Activated CD4-positive, alpha-beta T cell treated with anti-CD3 and anti-CD28 coated beads for 36 hours (primary cell): Measurements from ENCODE around the gene HS3ST6. TPM values are rescaled to one million over a fixed set of nuclear protein-coding genes. Genes with fewer than 3 reads are reported as not detected.
"Not testable (repeated sequence)": the region's sequence is repeated elsewhere in the genome, so short reads cannot be mapped to it uniquely, and the experiment has no call there.

Source experiments
- ATAC-seq: fragments of 200-7000 bp; cut with Tn5 transposase; one replicate; pipeline ENCODE4 v1.10.0; 2021; ENCODE audit warnings: mild to moderate bottlenecking, moderate library complexity
- CTCF ChIA-PET: fragments of 350-600 bp; sonication (Branson Sonifier 250); formaldehyde crosslinking; loops from one replicate; lab custom pipeline; 2021; ENCODE audit warnings: antibody characterized with exemption; lab: Charles Lee
- POLR2A ChIA-PET: fragments of 350-600 bp; sonication (Branson Sonifier 250); formaldehyde crosslinking; loops from one replicate; lab custom pipeline; 2021; ENCODE audit warnings: antibody characterized with exemption, inconsistent platforms; lab: Charles Lee
- DNase-seq: peaks from one replicate; pipeline ENCODE4 v3.0.0-alpha.2; 2020
- H3K27ac Mint-ChIP-seq: one replicate; pipeline ENCODE4 v1.8.0; 2021; ENCODE audit warnings: mixed read lengths
- H3K27me3 Mint-ChIP-seq: one replicate; pipeline ENCODE4 v1.8.0; 2021; ENCODE audit warnings: mixed read lengths
- H3K36me3 Mint-ChIP-seq: one replicate; pipeline ENCODE4 v1.8.0; 2021; ENCODE audit warnings: low read depth, mixed read lengths
- H3K4me1 Mint-ChIP-seq: one replicate; pipeline ENCODE4 v1.8.0; 2021; ENCODE audit warnings: mixed read lengths
- H3K4me3 Mint-ChIP-seq: one replicate; pipeline ENCODE4 v1.8.0; 2021; ENCODE audit warnings: mild to moderate bottlenecking, moderate library complexity, mixed read lengths
- H3K9me3 Mint-ChIP-seq: one replicate; pipeline ENCODE4 v1.8.0; 2021; ENCODE audit warnings: low read depth, mixed read lengths
- intact Hi-C, 2 experiments: fragments of 100-400 bp; cut with DNase I in 1 of 2; cut with micrococcal nuclease in 1 of 2; formaldehyde crosslinking; loops; one replicate each; pipeline versions ENCODE4 v1.14.2 to v1.15.1; 2022 to 2024; cut with DNase I, micrococcal nuclease
- total RNA-seq, 2 experiments: library from RNA; stranded (reverse); gene quantifications; one replicate each; pipeline ENCODE4 v1.2.3, GENCODE V29; 2021

HS3ST6 gene
- total RNA-seq, 2 experiments from 2014 or later, result not detected

- intact Hi-C loops, result loop anchor here in 1 of 2 experiments (2.0 to 5.0 kb wide), 2 partner anchors 46 to 194 kb away; partner anchors contain the start of genes TRAF7 and ZNF598
- DNase-seq (peak; percentile 70), ATAC-seq (peak; percentile 13)
- no peaks in the 10 kb centered on the region for H3K9me3 Mint-ChIP-seq
- H3K4me3 Mint-ChIP-seq, result peak overlapping the region; percentile 96
- ChIA-PET POLR2A (interaction anchor here (0.5 to 2.5 kb wide), 7 partner anchors 9 to 904 kb away, joined by 3 to 14 read pairs (median 4); partner anchors contain the start of genes MSRB1, NOXO1, TBL3 and TRAF7), CTCF (interaction anchor here (1.5 kb wide), 1 partner anchor 10 kb away, joined by 8 read pairs; the partner anchor contains the start of gene TBL3)
- H3K27ac Mint-ChIP-seq, result peak overlapping the region; percentile 95
- H3K36me3 Mint-ChIP-seq, result peaks cover 49% of the 10 kb centered on the region
- H3K27me3 Mint-ChIP-seq, result no peaks in the 10 kb centered on the region
- peaks cover 37% of the 10 kb centered on the region for H3K4me1 Mint-ChIP-seq
These were observed 42.7 kb upstream of the HS3ST6 start for GRCh38 chr16:1960665-1961630.

GRCh38 chr16:1959269-1960039 is 41.2 kb upstream of the HS3ST6 start, which contains the start of gene NDUFB10:
TSS of gene NDUFB10 (plus strand) at chr16:1959538. CDS start at chr16:1959625, 87 bp downstream.
- ATAC-seq, result peak; percentile 77
- DNase-seq, result peak; percentile 96
- H3K9me3 Mint-ChIP-seq, result no peaks in the 10 kb centered on the region
- no peaks in the 10 kb centered on the region for H3K27me3 Mint-ChIP-seq
- intact Hi-C loops, result loop anchor here (1.0 to 5.0 kb wide), 8 partner anchors 16 to 1291 kb away; partner anchors contain the start of genes MSRB1 (in 2 of the 2), TRAF7 (in 2 of the 2), EME2 (in 1 of the 2) and MRPS34 (in 1 of the 2)
- ChIA-PET POLR2A (interaction anchor here (1.4 to 2.5 kb wide), 2 partner anchors 12 to 196 kb away, joined by 5 to 14 read pairs; partner anchors contain the start of genes TBL3 and TRAF7), CTCF (interaction anchor here (0.6 kb wide), 1 partner anchor 17 kb away, joined by 3 read pairs; the partner anchor contains the start of gene MSRB1)
- peaks cover 34% of the 10 kb centered on the region for H3K4me1 Mint-ChIP-seq
- H3K4me3 Mint-ChIP-seq, result peak within 1 kb of the TSS; percentile 96
- peaks cover 36% of the 10 kb centered on the region for H3K36me3 Mint-ChIP-seq
- H3K27ac Mint-ChIP-seq, result peak within 1 kb of the TSS; percentile 95

DNA sequence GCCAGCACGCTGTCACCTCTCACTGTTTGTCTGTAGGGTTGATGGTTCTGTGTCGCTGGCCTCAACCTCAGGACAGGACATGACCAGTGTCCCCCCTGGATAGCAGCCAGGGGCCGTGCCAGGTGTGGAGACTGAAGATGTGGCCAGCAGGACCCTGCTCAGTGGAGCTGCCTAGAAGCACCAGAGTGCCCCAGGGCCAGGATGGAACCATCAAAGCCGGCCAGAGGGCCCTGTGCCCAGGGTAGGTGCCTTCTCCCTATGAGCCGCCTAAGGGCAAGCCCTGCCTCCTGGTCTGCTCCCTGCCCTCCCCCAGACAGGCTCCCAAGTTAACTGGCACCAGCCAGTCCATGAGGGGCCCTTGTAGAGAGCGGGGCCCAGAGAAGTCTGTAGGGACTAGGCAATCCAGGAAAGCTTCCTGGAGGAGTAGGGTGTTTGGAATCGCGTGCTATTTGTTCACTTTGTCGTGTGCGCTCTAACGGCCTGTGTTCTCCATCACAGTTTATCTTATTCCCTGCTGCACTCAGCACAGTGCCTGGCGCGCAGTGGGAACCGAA is 40.6 kb upstream of the HS3ST6 start:
- DNase-seq (no peak), ATAC-seq (no peak)
- H3K4me3 Mint-ChIP-seq, result peak overlapping the region; percentile 96
- intact Hi-C loops, result loop anchor here (1.0 to 2.0 kb wide), 6 partner anchors 15 to 1290 kb away; partner anchors contain the start of genes MSRB1 (in 2 of the 2), EME2 (in 1 of the 2), MRPS34 (in 1 of the 2) and RHOT2 (in 1 of the 2)
- H3K27ac Mint-ChIP-seq, result no peak overlapping the region
- H3K27me3 Mint-ChIP-seq, result no peaks in the 10 kb centered on the region
- H3K9me3 Mint-ChIP-seq, result no peaks in the 10 kb centered on the region
- peaks cover 31% of the 10 kb centered on the region for H3K36me3 Mint-ChIP-seq
- POLR2A ChIA-PET, result no interaction called here
- CTCF ChIA-PET, result no interaction called here
- peaks cover 32% of the 10 kb centered on the region for H3K4me1 Mint-ChIP-seq

DNA sequence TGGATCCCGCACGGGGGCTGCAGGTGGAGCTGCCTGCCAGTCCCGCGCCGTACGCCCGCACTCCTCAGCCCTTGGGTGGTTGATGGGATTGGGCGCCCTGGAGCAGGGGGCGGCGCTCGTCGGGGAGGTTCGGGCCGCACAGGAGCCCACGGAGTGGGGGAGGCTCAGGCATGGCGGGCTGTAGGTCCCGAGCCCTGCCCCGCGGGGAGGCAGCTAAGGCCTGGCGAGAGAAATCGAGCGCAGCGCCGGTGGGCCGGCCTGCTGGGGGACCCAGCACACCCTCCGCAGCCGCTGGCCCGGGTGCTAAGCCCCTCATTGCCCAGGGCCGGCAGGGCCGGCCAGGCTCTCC is 39.9 kb upstream of the HS3ST6 start:
- H3K27ac Mint-ChIP-seq, CTCF ChIA-PET: not testable (repeated sequence)

GRCh38 chr16:1957434-1958142 is 39.4 kb upstream of the HS3ST6 start:
- H3K27ac Mint-ChIP-seq, CTCF ChIA-PET, ATAC-seq, H3K9me3 Mint-ChIP-seq, DNase-seq, H3K27me3 Mint-ChIP-seq, H3K4me3 Mint-ChIP-seq: not testable (repeated sequence)
- intact Hi-C loops, result loop anchor here in 1 of 2 experiments (2.0 kb wide), 1 partner anchor 185 kb away; the partner anchor contains the start of genes EME2 and MRPS34
- peaks cover 19% of the 10 kb centered on the region for H3K36me3 Mint-ChIP-seq
- POLR2A ChIA-PET, result interaction anchor here (0.8 kb wide), 1 partner anchor 195 kb away, joined by 3 read pairs; no protein-coding TSS in a partner anchor
- peaks cover 21% of the 10 kb centered on the region for H3K4me1 Mint-ChIP-seq

More for the DNA sequence above, 39.9 kb upstream of the HS3ST6 start:
- H3K9me3 Mint-ChIP-seq, ATAC-seq, DNase-seq, H3K4me3 Mint-ChIP-seq, H3K27me3 Mint-ChIP-seq, POLR2A ChIA-PET: not testable (repeated sequence)
- peaks cover 24% of the 10 kb centered on the region for H3K36me3 Mint-ChIP-seq
- H3K4me1 Mint-ChIP-seq, result peaks cover 25% of the 10 kb centered on the region
- intact Hi-C loops, result loop anchor here in 1 of 2 experiments (2.0 kb wide), 1 partner anchor 185 kb away; the partner anchor contains the start of genes EME2 and MRPS34

DNA sequence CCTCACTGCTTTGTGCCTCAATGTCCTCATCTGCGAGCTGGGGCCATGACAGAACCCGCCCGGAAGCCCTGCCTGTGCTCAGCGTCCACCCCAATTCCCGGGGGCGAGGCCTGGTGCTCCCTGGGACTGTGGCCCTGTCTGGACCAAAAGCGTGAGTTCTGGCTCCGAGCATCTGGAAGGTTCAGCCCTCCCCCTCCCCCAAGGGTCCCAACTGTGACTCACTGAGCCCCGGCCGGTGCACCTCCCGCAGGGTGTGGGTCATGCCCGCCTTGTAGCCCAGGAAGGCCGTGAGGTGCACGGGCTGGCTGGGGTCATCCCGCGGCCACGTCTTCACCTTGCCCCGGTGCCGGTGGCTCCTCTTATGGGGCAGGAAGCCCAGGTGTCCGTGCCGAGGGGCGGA is 35.5 kb upstream of the HS3ST6 start:
- H3K9me3 Mint-ChIP-seq, result no peaks in the 10 kb centered on the region
- ChIA-PET CTCF (interaction anchor here (0.7 kb wide), 1 partner anchor 11 kb away, joined by 3 read pairs; the partner anchor contains the start of gene RPS2), POLR2A (interaction anchor here (1.6 kb wide), 1 partner anchor 11 kb away, joined by 4 read pairs; the partner anchor contains the start of gene MSRB1)
- no peaks in the 10 kb centered on the region for H3K27me3 Mint-ChIP-seq
- H3K27ac Mint-ChIP-seq, result no peak overlapping the region
- DNase-seq, result no peak
- H3K36me3 Mint-ChIP-seq, result no peaks in the 10 kb centered on the region
- H3K4me3 Mint-ChIP-seq, result no peak overlapping the region
- peaks cover 3% of the 10 kb centered on the region for H3K4me1 Mint-ChIP-seq
- intact Hi-C loops, result no loop called here
- no peak for ATAC-seq

GRCh38 chr16:1950559-1950958 is 32.3 kb upstream of the HS3ST6 start:
- no peak overlapping the region for H3K27ac Mint-ChIP-seq
- POLR2A ChIA-PET, result no interaction called here
- H3K4me3 Mint-ChIP-seq, result no peak overlapping the region
- no peaks in the 10 kb centered on the region for H3K27me3 Mint-ChIP-seq
- DNase-seq (no peak), ATAC-seq (no peak)
- H3K4me1 Mint-ChIP-seq, result peaks cover 3% of the 10 kb centered on the region
- no peaks in the 10 kb centered on the region for H3K9me3 Mint-ChIP-seq
- CTCF ChIA-PET, result interaction anchor here (0.5 kb wide), 1 partner anchor 9 kb away, joined by 4 read pairs; no protein-coding TSS in a partner anchor
- intact Hi-C loops, result no loop called here
- H3K36me3 Mint-ChIP-seq, result no peaks in the 10 kb centered on the region

DNA sequence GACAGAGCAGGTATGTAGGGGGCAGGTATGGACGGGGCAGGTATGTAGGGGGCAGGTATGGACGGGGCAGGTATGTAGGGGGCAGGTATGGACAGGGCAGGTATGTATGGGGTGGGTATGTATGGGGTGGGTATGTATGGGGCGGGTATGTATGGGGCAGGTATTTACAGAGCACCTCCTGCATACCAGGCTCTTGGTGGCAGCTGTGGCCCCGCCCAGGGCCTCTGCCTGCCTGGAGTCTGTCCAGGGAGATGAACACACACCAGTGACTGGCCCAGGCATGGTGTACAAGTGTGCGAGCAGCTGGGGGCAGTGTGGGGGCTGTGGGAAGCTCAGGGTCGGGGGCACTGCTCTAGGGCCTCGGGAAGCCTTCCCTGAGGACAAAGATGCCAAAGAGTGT is 31.8 kb upstream of the HS3ST6 start:
- Mint-ChIP-seq H3K27ac (no peak overlapping the region), H3K4me1 (peaks cover 3% of the 10 kb centered on the region), H3K27me3 (no peaks in the 10 kb centered on the region), H3K9me3 (no peaks in the 10 kb centered on the region), H3K4me3 (no peak overlapping the region), H3K36me3 (no peaks in the 10 kb centered on the region)
- intact Hi-C loops, result no loop called here
- CTCF ChIA-PET, result interaction anchor here (0.5 kb wide), 1 partner anchor 9 kb away, joined by 4 read pairs; no protein-coding TSS in a partner anchor
- ATAC-seq, result no peak
- POLR2A ChIA-PET, result no interaction called here
- DNase-seq, result no peak

DNA sequence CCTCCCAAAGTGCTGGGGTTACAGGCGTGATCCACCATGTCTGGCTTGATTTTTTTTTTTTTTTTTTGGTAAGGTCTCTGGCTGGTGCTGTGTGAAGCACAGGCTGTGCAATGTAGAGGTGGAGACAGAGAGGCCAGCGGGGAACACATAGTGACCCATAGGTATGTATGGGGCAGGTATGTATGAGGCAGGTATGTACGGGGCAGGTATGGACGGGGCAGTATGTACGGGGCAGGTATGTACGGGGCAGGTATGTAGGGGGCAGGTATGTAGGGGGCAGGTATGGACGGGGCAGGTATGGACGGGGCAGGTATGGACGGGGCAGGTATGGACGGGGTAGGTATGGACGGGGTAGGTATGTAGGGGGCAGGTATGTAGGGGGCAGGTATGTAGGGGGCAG is 31.3 kb upstream of the HS3ST6 start:
- CTCF ChIA-PET, result no interaction called here
- POLR2A ChIA-PET, result no interaction called here
- intact Hi-C loops, result loop anchor here in 1 of 2 experiments (10.0 kb wide), 1 partner anchor 605 kb away; no protein-coding TSS in a partner anchor
- H3K4me1 Mint-ChIP-seq, result peaks cover 5% of the 10 kb centered on the region
- no peaks in the 10 kb centered on the region for H3K36me3 Mint-ChIP-seq
- no peak overlapping the region for H3K4me3 Mint-ChIP-seq
- ATAC-seq, result no peak
- H3K27ac Mint-ChIP-seq, result no peak overlapping the region
- H3K9me3 Mint-ChIP-seq, result no peaks in the 10 kb centered on the region
- H3K27me3 Mint-ChIP-seq, result no peaks in the 10 kb centered on the region
- no peak for DNase-seq

- H3K27me3 Mint-ChIP-seq, result no peaks in the 10 kb centered on the region
- ATAC-seq (no peak), DNase-seq (no peak)
- no peak overlapping the region for H3K27ac Mint-ChIP-seq
- H3K4me3 Mint-ChIP-seq, result no peak overlapping the region
- H3K9me3 Mint-ChIP-seq, result no peaks in the 10 kb centered on the region
- CTCF ChIA-PET, result interaction anchor here (0.6 kb wide), 1 partner anchor 49 kb away, joined by 5 read pairs; no protein-coding TSS in a partner anchor
- H3K4me1 Mint-ChIP-seq, result peaks cover 13% of the 10 kb centered on the region
- intact Hi-C loops, result loop anchor here in 1 of 2 experiments (10.0 kb wide), 1 partner anchor 603 kb away; no protein-coding TSS in a partner anchor
- H3K36me3 Mint-ChIP-seq, result no peaks in the 10 kb centered on the region
- POLR2A ChIA-PET, result no interaction called here
These were observed 29.1 kb upstream of the HS3ST6 start for GRCh38 chr16:1947369-1947670.
